MM.1S (cell line): ENCODE data around the gene OSTN.

Experiments
- CTCF ChIP-seq: fragments of 300-600 bp; sonication (generic); IDR thresholded peaks from 2 replicates; pipeline ENCODE4 v1.5.1; 2016; ENCODE audit warnings: antibody characterized with exemption, low read length, mixed read lengths
- EZH2 ChIP-seq: fragments of 300-600 bp; sonication (generic); optimal IDR thresholded peaks from 2 replicates; pipeline ENCODE3; 2017; ENCODE audit warnings: low read depth, mild to moderate bottlenecking, antibody characterized with exemption, low read length, mixed read lengths

- TF ChIP-seq CTCF (peak; percentile 63), EZH2 (no peak)
Measured at GRCh38 chr3:191244242-191244867, 45.3 kb downstream of the OSTN start.
